ENCODE results near the gene LRRFIP1. TPM values are rescaled to one million over a fixed set of nuclear protein-coding genes. Genes with fewer than 3 reads are reported as not detected.
A peak's percentile ranks its signal among the peaks of the same experiment; 100 is the strongest.

The LRRFIP1 gene
- total and polyA plus RNA-seq, 10 of the 15 experiments (the other 5 are each of a cell fraction or from before 2014, with no cell fraction given), result 36.2 to 120 (median 74.3) TPM

DNA sequence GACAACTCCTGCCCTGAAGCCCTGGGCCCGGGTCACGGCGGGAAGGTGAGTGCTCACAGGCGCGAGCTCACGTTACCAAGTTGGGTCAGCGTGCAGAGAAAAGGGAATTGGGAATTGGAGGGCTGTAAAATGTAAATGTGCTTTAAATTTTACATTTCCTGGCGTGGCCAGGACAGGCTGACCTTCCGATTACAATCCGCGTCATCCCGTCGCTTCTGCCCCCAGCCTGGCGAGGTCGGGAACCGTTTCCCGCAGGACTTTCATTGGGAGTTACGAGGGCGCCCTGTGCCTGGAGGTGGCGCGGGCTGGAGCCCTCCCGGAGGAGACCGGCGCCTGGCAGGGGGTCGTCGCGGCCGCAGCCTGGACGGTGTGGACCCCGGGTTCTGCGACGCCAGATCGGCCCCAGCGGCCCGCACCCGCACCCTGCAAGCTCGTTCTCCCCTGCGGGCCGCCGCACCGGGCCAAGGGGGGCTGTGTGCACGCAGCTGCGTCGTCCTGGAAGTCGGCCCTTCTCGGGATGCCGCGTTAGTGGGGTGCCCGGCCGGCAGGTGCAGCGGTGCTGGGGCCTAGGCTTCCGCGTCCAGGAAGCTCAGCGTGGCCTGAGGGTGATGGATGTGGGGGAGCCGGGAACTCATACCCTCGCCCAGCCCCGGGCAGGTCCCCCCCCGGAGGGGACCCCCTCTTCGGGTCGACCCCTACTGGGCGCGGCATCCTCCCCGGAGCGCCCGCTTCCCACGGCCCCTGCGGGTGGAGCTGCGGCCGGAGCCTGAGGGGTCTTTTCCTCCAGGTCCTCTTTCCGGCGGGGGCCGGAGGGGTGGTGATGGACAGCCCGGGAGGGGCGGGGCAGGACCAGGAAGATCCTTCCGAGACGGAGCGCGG lies 63.9 kb downstream of the LRRFIP1 start (continued):
- TF ChIP-seq, protein P1, sequence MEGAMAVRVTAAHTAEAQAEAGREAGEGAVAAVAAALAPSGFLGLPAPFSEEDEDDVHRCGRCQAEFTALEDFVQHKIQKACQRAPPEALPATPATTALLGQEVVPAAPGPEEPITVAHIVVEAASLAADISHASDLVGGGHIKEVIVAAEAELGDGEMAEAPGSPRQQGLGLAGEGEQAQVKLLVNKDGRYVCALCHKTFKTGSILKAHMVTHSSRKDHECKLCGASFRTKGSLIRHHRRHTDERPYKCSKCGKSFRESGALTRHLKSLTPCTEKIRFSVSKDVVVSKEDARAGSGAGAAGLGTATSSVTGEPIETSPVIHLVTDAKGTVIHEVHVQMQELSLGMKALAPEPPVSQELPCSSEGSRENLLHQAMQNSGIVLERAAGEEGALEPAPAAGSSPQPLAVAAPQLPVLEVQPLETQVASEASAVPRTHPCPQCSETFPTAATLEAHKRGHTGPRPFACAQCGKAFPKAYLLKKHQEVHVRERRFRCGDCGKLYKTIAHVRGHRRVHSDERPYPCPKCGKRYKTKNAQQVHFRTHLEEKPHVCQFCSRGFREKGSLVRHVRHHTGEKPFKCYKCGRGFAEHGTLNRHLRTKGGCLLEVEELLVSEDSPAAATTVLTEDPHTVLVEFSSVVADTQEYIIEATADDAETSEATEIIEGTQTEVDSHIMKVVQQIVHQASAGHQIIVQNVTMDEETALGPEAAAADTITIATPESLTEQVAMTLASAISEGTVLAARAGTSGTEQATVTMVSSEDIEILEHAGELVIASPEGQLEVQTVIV (IDR thresholded peaks at IDR 0.05; ENCODE audit: borderline replicate concordance, partially characterized antibody), result no peak
- TF ChIP-seq, protein P2, sequence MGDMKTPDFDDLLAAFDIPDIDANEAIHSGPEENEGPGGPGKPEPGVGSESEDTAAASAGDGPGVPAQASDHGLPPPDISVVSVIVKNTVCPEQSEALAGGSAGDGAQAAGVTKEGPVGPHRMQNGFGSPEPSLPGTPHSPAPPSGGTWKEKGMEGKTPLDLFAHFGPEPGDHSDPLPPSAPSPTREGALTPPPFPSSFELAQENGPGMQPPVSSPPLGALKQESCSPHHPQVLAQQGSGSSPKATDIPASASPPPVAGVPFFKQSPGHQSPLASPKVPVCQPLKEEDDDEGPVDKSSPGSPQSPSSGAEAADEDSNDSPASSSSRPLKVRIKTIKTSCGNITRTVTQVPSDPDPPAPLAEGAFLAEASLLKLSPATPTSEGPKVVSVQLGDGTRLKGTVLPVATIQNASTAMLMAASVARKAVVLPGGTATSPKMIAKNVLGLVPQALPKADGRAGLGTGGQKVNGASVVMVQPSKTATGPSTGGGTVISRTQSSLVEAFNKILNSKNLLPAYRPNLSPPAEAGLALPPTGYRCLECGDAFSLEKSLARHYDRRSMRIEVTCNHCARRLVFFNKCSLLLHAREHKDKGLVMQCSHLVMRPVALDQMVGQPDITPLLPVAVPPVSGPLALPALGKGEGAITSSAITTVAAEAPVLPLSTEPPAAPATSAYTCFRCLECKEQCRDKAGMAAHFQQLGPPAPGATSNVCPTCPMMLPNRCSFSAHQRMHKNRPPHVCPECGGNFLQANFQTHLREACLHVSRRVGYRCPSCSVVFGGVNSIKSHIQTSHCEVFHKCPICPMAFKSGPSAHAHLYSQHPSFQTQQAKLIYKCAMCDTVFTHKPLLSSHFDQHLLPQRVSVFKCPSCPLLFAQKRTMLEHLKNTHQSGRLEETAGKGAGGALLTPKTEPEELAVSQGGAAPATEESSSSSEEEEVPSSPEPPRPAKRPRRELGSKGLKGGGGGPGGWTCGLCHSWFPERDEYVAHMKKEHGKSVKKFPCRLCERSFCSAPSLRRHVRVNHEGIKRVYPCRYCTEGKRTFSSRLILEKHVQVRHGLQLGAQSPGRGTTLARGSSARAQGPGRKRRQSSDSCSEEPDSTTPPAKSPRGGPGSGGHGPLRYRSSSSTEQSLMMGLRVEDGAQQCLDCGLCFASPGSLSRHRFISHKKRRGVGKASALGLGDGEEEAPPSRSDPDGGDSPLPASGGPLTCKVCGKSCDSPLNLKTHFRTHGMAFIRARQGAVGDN (IDR thresholded peaks at IDR 0.05), result no peak
- TF ChIP-seq, protein P3, sequence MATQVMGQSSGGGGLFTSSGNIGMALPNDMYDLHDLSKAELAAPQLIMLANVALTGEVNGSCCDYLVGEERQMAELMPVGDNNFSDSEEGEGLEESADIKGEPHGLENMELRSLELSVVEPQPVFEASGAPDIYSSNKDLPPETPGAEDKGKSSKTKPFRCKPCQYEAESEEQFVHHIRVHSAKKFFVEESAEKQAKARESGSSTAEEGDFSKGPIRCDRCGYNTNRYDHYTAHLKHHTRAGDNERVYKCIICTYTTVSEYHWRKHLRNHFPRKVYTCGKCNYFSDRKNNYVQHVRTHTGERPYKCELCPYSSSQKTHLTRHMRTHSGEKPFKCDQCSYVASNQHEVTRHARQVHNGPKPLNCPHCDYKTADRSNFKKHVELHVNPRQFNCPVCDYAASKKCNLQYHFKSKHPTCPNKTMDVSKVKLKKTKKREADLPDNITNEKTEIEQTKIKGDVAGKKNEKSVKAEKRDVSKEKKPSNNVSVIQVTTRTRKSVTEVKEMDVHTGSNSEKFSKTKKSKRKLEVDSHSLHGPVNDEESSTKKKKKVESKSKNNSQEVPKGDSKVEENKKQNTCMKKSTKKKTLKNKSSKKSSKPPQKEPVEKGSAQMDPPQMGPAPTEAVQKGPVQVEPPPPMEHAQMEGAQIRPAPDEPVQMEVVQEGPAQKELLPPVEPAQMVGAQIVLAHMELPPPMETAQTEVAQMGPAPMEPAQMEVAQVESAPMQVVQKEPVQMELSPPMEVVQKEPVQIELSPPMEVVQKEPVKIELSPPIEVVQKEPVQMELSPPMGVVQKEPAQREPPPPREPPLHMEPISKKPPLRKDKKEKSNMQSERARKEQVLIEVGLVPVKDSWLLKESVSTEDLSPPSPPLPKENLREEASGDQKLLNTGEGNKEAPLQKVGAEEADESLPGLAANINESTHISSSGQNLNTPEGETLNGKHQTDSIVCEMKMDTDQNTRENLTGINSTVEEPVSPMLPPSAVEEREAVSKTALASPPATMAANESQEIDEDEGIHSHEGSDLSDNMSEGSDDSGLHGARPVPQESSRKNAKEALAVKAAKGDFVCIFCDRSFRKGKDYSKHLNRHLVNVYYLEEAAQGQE (IDR thresholded peaks at IDR 0.05; ENCODE audit: low read depth, low read length), result no peak
- peak; percentile 89 for TF ChIP-seq IKZF1 (conservative IDR thresholded peaks at IDR 0.05)
- TF ChIP-seq, protein P4, sequence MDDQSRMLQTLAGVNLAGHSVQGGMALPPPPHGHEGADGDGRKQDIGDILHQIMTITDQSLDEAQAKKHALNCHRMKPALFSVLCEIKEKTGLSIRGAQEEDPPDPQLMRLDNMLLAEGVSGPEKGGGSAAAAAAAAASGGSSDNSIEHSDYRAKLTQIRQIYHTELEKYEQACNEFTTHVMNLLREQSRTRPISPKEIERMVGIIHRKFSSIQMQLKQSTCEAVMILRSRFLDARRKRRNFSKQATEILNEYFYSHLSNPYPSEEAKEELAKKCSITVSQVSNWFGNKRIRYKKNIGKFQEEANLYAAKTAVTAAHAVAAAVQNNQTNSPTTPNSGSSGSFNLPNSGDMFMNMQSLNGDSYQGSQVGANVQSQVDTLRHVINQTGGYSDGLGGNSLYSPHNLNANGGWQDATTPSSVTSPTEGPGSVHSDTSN (IDR thresholded peaks at IDR 0.05; ENCODE audit: insufficient replicate concordance, low read depth, low read length), result peak; percentile 89
- TF ChIP-seq RAD21 (IDR thresholded peaks at IDR 0.05; ENCODE audit: insufficient read depth, low read depth, low read length), result no peak
- peak; percentile 59; the same call in 1 of the 2 replicates for TF ChIP-seq POLR2A (IDR thresholded peaks at IDR 0.05; ENCODE audit: low read depth, low read length)
- TF ChIP-seq, protein P5, sequence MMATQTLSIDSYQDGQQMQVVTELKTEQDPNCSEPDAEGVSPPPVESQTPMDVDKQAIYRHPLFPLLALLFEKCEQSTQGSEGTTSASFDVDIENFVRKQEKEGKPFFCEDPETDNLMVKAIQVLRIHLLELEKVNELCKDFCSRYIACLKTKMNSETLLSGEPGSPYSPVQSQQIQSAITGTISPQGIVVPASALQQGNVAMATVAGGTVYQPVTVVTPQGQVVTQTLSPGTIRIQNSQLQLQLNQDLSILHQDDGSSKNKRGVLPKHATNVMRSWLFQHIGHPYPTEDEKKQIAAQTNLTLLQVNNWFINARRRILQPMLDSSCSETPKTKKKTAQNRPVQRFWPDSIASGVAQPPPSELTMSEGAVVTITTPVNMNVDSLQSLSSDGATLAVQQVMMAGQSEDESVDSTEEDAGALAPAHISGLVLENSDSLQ (IDR thresholded peaks at IDR 0.05), result peak; percentile 95
- TF ChIP-seq ZNF207 (IDR thresholded peaks at IDR 0.05; ENCODE audit: borderline replicate concordance), result no peak
- TF ChIP-seq RUNX3 (IDR thresholded peaks at IDR 0.05; ENCODE audit: low read length), result no peak
- no peak for TF ChIP-seq PAX8 (IDR thresholded peaks at IDR 0.05)
- TF ChIP-seq IRF4 (IDR thresholded peaks at IDR 0.05; ENCODE audit: low read depth, low read length), result no peak
- TF ChIP-seq ZNF384 (IDR thresholded peaks at IDR 0.05; ENCODE audit: borderline replicate concordance, low read depth, low read length), result no peak
- no peak for TF ChIP-seq CEBPB (IDR thresholded peaks at IDR 0.05; ENCODE audit: borderline replicate concordance in 1 of 2, low read depth in 2 of 2, low read length in 2 of 2)
- no peak for TF ChIP-seq TCF7 (IDR thresholded peaks at IDR 0.05; ENCODE audit: borderline replicate concordance)
- TF ChIP-seq HDGF (IDR thresholded peaks at IDR 0.05), result peak; percentile 71; the same call in 1 of the 2 replicates
- TF ChIP-seq KLF5 (IDR thresholded peaks at IDR 0.05; ENCODE audit: partially characterized antibody), result no peak

Data from GM12878 (cell line).